GM11168 (cell line): ENCODE results near the gene ITSN2.
"Not testable (repeated sequence)": the region's sequence is repeated elsewhere in the genome, so short reads cannot be mapped to it uniquely, and the experiment has no call there.

ENCODE experiments used
- in situ Hi-C: fragments of 300-500 bp; cut with MboI; formaldehyde crosslinking; loops from one replicate; pipeline ENCODE4 v1.12.0; 2022; ENCODE audit warnings: low sequenced_read_pairs; ENCODE audit not compliant: unreplicated experiment

Gene ITSN2

DNA sequence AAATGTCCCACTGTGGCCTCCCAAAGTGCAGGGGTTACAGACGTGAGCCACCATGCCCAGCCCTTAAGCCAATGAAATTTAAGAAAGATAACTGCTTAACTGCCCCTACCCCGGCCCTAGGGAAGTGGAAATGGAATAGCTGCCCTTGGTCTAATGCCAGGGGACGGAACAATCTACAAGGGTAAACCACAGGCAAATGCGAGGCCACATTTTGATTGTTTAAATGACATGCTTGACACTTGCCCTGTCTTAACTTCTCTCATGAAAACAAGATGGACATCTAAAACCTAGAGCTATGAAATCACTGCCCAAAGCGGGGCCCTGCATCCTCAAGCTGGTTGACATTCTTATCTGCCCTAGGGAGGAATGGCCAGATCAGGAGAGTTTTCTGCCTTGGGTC is 5.5 kb upstream of the ITSN2 start:
- in situ Hi-C loops: no loop called here

DNA sequence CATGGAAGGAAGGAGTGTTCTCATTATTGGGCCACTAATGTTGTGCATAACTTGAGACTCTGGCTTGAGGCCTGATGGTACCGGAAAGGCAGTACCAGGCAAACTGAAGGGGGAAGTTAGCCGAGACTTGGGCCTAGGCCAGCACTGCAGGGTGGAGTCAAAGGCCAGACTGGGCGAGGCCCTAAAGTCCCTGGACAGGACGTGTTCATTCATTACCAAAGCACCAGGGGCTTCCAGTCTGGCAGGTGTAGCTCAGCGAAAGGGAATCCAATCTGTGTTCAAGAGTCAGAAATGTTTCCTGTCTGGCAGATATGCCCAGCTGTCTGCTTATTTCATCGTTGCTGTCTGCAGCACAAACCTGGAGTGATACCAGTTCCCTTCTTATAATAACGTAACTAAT is 4.7 kb upstream of the ITSN2 start:
- in situ Hi-C loops: no loop called here

DNA sequence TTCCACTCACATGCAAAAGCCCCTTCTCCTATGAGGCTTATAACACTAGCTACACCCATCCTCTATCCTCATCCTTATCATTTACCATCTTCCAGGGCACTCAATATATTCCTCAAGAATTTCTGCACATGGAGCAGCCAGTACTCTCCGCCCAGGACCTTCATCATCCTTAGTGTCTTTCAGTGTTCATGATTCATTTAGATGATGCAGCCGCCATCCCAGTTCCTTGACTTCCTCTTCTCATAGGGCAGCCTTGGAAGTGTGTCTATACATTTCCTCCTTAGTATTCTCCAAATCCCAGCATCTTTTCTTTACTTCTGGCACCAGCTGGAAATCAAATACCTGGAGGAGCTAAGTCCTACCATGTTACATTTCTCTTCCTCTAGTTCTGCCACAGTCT is 3.0 kb upstream of the ITSN2 start:
- in situ Hi-C loops: no loop called here

DNA sequence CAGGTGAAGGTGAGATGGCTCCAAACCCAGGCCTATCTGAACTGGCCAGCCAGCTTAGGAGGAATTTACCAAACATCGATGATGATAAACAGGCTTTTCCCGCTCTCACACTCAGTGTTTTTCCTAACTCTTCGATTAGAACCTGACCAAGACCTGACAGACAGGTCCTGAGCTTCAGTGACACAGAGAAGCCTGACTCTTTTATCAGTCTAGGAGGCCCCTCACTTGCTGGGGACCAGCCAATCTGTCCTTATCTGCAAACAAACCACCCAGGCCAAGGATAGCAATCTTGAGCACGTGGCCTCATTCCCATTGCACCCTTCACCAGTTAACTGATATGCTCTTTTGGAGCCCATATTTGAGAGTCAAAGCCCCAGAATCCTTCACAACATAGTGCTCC is 1.9 kb upstream of the ITSN2 start:
- in situ Hi-C loops: no loop called here

DNA sequence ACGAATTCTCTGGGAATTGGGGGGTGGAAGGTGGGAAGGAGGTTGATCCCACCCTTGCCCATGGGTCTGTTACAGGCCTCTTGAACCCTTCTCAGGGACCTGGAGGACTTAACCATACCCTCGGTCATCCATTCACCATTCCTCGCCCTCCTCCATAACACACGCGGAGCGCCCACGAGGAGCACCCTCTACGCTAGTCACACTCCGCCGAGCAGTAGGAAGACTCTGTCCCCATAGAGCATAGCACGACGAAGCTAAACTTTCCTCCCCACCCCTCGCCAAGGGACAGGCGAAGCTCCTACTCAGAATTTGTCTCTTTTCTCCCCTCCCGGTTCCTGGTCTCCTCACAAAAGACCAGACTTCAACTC is 611 bp upstream of the ITSN2 start:
- in situ Hi-C loops: no loop called here

DNA sequence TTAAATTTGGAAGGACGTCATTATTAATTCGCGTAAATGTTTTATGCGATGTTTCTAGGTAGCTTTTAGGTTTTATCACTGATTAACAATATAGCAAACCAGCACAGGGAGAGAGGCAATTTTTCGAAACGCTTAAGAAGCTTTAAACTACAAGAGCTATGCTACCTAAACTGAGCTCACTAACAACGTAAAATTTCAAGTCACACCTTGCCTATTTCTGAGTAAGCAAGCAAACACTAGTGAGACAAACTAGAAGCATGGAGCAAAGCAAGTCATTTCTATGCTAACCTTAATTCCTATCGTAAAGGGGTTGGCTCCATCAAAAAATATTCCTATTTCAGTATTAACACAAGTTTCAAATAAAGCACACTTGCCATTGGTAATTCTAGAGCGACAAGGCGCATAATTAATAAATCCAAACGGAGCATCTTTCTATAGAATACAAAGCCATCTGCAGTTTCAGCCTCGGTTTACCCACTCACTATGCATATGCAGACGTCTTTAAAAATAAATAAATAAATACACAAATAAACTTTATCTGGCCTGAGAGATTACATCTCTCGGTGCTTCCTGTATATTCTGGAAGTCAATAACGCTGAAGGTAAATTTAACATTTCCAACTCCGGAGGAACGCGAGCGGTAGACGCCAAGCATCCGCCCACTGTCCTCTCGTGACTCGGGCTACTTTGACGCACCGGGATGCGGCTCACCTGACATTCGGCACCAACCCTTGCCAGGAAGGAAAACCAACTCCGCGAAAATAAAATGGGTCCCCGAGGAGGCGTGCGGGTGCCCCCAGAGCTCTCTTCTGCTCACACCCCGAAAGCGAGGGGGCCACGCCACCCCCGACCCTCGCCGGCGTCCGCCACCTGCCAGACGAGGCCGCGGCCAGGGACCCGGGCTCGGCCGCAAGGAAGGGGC is 947 bp downstream of the ITSN2 start:
- in situ Hi-C loops: no loop called here

DNA sequence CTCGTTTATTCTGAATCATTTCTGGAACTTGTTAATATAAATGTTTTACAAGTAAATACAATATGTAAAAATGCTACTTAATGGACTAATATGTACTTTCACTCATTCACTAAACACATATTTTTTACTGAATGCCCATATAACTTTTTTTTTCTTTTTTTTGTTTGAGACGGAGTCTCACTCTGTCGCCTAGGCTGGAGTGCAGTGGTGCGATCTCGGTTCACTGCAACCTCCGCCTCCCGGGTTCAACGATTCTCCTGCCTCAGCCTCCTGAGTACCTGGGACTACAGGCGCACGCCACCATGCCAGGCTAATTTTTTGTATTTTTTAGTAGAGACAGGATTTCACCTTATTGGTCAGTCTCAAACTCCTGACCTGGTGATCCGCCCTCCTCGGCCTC is 2.6 kb downstream of the ITSN2 start:
- in situ Hi-C loops: not testable (repeated sequence)

DNA sequence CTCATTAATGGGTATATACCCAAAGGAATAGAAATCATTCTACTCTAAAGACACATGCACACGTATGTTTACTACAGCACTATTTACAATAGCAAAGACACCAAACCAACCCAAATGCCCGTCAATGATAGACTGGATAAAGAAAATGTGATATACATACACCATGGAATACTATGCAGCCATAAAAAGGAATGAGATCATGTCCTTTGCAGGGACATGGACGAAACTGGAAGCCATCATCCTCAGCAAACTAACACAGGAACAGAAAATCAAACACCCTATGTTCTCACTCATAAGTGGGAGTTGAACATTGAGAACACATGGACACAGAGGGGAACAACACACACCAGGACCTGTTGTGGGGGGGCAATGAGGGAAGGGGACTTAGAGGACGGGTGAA is 3.2 kb downstream of the ITSN2 start:
- in situ Hi-C loops: not testable (repeated sequence)

DNA sequence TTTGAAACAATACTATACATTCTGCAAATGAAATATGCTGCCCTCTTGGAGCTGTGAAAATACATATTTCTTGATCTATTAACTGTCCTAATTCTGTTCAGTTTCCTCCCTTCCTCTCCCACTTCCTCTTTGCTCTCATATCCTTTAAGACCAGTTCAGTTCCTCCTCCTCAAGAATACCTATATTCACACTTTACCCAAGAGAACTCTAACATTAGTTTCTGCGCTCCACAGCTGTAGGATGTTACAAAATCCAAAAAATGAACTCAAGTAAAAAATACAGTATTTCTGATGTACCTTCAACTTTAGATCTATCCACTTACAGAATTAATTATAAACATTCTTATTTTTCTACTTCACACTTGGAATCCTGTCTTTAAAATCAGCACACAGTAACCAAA is 5.4 kb downstream of the ITSN2 start:
- in situ Hi-C loops: no loop called here

DNA sequence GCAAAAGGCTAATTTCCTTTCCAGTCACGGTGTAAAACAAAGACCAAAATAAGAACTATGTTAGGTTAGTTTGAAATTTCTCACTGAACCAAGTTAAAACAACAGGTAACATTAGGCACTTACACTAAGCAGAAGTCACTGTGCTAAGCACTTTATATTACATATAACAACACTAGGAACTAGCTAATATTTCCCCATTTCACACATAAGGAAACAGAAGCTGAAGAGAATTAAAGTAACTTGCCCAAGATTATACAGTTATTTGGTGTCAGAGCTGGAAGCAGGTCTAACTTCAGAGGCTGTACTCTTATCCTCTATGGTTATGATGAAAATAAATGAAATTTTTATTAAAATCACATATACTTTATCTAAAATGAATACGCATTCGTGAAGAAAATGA is 5.9 kb downstream of the ITSN2 start:
- in situ Hi-C loops: no loop called here

DNA sequence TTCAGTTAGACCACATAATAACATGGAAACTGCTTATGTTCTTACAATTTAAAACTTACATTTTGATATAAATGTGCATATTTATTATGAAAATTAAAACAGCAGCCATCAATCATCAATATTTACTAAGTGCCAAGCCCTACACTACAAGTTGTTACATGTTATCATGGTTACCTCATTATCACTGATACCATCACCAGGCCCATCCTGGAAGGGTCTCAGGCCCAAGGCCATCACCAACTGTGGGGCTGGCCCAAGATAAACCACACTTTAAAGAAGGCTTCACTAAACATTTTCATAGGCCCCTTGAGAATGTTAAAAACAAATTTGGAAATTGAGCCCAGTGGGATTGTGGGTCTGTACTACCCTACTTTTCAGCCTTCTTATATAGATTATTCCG is 6.4 kb downstream of the ITSN2 start:
- in situ Hi-C loops: no loop called here

DNA sequence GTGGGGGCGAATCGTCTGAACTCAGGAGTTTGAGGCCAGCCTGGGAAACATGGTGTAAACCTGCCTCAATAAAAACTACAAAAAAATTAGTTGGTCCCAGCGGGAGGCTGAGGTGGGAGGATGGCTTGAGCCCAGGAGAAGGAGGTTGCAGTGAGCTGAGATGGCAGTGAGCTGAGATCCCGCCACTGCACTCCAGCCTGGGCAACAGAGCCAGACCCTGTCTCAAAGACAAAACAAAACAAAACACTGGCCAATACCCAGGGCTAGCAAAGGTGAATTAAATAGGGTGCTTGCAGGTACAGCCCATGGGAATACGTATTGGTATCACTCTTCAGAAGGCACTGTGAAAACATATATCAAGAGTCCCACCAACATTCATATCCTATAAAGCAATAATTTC is 7.0 kb downstream of the ITSN2 start:
- in situ Hi-C loops: no loop called here

DNA sequence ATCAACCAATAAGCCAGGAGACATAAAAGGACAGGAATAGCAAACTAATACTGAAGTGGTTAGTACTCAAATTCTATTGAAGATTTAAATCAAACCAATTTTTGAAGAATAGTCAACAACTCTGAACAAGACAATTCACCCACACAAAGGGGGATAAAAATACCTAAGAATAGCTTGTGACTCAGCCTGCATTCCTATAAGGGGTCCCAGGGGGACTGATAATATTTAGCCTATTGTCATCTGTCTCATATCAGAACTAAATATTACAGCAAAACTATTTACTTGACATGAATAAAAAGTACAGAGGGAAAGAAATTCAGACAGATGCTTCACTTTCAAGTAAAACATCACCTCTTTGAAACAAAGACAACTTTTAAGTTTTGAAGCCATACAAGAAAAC is 7.7 kb downstream of the ITSN2 start:
- in situ Hi-C loops: no loop called here

DNA sequence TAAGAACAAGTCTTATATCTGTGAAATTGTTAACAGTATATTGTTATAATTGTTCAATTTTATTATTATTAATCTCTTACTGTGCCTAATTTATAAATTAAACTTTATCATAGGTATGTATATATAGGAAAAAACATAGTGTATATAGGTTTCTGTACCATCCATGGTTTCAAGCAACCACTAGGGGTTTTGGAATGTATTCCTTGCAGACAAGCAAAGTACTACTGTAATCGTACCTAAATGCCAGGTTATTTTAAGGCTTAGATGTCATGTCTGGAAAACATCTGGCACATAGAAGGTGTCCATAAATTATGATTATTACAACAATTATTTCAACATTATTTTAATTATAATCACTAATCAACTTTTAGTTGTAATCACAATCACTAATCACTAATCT is 8.4 kb downstream of the ITSN2 start:
- in situ Hi-C loops: no loop called here

DNA sequence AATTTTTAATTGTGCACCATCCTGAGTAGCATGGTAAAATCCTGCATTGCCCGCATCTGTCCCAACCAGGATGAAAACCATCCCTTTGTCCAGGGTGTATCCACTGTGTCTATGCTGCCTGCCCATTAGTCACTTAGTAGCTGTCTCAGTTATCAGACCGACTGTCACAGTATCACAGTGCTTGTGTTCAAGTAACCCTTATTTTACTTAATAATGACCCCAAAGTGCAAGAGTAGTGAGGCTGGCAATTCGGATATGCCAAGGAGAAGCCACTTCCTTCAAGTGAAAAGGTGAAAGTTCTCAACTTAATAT is 8.8 kb downstream of the ITSN2 start:
- in situ Hi-C loops: no loop called here

DNA sequence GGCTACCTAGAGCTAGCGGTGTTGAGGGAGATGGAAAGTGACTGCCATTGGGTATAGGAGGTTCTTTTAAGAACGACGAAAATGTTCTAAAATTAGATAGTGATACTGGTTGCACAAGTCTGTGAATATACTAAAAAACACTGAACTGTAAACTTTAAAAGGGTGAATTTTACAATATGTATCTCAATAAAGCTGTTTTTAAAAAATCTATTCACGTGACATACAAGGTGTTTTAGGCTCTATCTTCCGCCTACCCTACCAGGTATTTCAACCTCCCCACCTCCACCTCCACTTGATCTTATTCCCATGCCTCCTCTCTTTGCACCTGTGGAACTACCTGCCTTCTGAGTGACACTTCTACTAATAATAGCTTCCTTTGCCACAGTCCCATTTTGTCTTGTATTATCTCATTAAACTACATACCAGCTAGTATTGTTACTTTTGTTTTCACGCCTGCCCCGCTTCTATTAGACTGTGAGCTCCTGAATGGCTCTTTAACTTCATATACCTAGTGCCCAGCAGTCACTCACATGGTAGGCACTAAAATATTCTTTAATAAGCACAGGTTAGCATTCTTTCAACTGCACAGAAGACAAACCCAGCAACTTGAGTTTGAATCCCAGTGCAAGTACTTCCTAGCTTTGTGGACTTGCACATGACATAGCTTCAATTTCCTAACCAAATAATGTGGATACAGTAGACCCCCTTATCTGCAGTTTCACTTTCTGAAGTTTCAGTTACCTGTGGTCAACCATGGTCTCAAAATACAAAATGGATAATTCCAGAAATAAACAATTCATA is 9.3 kb downstream of the ITSN2 start:
- in situ Hi-C loops: no loop called here

DNA sequence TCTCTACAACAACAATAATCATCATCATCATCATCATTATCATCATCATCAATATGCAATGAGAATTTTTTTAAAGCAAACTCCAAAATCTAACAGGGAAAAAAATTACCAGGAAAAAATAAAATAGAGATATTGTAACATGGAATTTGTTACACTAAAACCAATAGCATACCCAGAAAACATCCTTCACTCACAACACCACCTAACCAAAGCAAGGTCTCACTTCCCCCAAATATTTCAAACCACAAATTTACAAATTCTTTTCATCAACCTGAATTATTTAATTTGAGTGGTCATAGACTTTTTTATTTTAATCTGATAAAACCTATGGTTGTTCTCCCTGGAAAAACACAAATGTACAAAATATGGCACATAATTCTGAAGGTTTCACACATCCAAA is 11.2 kb downstream of the ITSN2 start:
- in situ Hi-C loops: no loop called here

DNA sequence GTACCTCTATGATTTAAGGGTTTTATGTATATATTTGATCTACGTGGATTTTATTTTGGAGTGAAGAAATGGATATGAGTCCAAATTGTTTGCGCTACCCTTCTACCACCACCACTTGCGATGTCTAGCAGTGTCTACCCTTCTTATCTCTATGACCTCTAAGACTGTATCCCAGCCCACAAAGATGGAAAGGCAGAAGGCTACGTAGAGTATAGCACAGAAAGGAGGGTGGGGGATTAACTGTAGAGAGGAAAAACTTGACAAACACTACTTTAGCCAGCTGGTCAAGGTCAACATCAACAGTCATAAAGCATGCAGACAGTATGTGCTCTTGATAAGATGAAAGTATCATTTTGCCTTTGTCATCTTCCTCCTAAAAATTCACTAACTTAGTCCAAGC is 14.4 kb downstream of the ITSN2 start:
- in situ Hi-C loops: no loop called here

DNA sequence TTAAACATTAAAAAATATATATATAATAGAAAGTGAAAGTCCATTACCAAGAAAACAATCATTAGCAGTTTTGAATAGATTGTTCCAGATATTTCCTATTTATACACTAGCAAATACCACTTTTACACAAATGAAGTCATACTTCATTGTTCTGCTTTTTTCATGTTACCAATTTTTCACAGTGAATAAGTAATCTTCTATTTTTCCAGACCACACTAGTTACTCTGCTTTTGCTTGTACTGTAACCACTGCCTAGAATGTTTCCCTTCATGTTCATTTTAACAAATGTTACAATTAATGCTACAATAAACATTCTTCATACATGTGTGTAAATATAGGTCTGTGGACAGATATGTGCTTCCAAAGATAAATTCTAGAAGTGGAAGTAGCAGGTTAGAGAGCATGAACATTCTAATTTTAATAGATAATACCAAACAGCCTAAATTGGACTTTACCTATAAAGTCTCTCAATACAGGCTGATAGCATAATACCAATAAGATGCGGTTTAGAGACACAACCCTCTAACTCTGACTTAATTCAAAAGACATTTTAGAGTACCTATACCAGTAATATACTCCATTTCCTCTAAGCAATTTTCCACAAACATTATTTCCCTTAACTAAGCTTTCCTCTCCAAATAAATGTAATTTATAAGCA is 17.0 kb downstream of the ITSN2 start:
- in situ Hi-C loops: no loop called here

DNA sequence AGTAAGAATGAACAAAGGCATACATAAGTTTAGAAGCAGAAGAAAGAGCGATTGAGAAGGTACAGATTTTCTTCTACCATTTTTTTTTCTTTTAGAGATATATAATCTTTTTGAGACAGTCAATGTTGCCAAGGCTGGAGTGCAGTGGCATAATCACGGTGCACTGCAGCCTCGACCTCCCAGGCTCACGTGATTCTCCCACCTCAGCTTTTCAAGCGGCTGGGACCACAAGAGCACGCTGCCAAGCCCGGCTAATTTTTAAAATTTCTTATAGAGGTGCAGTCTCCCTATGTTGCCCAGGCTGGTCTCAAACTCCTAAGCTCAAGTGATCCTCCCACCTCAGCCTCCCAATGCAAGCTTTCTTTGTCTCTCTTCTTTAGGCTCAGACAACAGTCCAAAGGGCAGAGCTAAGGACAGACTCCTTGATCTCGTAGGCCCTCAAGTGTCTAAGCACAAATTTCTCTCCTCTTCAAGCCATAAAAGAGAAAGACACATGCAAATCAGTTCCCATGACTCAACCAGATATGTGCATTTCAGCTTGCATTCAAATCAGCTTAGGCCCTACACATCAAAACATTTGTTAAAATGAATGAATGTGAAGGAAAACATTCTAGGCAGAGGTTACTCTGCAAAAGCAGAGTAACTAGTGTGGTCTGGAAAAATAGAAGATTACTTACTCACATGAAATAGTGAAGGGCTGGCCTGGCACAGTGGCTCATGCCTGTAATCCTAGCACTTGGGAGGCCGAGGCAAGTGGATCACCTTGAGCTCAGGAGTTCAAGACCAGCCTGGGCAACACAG is 18.0 kb downstream of the ITSN2 start:
- in situ Hi-C loops: no loop called here

DNA sequence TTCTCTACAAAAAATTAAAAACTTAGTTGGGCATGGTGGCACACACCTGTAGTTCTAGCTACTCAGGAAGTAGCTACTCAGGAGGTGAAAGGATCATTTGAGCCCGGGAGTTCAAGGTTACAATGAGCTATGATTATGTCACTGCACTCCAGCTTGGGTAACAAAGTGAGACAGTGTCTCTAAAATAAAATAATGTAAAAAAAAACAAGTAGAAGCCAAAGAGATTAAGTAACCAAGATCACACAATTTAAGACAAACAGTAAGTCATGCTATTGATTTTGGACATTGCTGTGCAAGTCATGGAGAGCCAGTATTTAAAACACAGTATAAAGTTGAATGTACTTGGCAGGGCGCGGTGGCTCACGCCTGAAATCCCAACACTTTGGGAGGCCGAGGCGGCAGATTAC is 20.5 kb downstream of the ITSN2 start:
- in situ Hi-C loops: no loop called here
